IMR-90 (cell line): ENCODE data around the gene ICAM5. TPM values are rescaled to one million over a fixed set of nuclear protein-coding genes. Genes with fewer than 3 reads are reported as not detected.

ENCODE experiments used
- ATAC-seq: fragments of 200-7000 bp; cut with Tn5 transposase; 2 replicates; pipeline ENCODE4 v1.9.1; 2020; ENCODE audit warnings: low read depth, mild to moderate bottlenecking, moderate library complexity
- BruUV-seq: library from RNA; stranded (reverse); fragments of 400-500 nt; replicated peaks from 2 replicates; lab custom pipeline; 2021; lab: Mats Ljungman, UMichigan
- CTCF ChIA-PET: fragments of 300-600 bp; formaldehyde crosslinking; extraction: SDS; loops from one replicate; lab custom pipeline; 2021; ENCODE audit warnings: antibody characterized with exemption; lab: Yijun Ruan, JAX
- POLR2A ChIA-PET: fragments of 300-600 bp; sonication (Branson Sonifier 250); formaldehyde crosslinking; loops from one replicate; lab custom pipeline; 2022; ENCODE audit warnings: antibody characterized with exemption; ENCODE audit not compliant: unreplicated experiment; lab: Charles Lee
- DNase-seq: peaks from one replicate; pipeline ENCODE4 v3.0.0; 2013
- H2AFZ ChIP-seq: replicated peaks from 2 replicates; pipeline ENCODE3; 2013; ENCODE audit warnings: low read length, mild to moderate bottlenecking; ENCODE audit not compliant: poor library complexity
- H2AK5ac ChIP-seq: 2 replicates; pipeline ENCODE4 v1.6.1; 2013; ENCODE audit warnings: low read depth, low read length, inconsistent platforms
- H2AK9ac ChIP-seq: replicated peaks from 2 replicates; pipeline ENCODE3; 2013; ENCODE audit warnings: mild to moderate bottlenecking, low read depth, low read length, moderate library complexity; ENCODE audit not compliant: poor library complexity
- H2BK120ac ChIP-seq: 2 replicates; pipeline ENCODE4 v1.6.1; 2013; ENCODE audit warnings: low read depth, low read length, inconsistent platforms
- H2BK15ac ChIP-seq: 3 replicates; pipeline ENCODE4 v1.6.1; 2013; ENCODE audit warnings: low read depth, low read length, inconsistent platforms
- H2BK20ac ChIP-seq: 2 replicates; pipeline ENCODE4 v1.6.1; 2013; ENCODE audit warnings: low read depth, mild to moderate bottlenecking, inconsistent platforms, low read length, moderate library complexity
- H2BK5ac ChIP-seq: 2 replicates; pipeline ENCODE4 v1.6.1; 2013; ENCODE audit warnings: mild to moderate bottlenecking, low read depth, low read length, inconsistent platforms; ENCODE audit not compliant: poor library complexity, severe bottlenecking
- H3K14ac ChIP-seq: replicated peaks from 2 replicates; pipeline ENCODE4 v1.6.1; 2013; ENCODE audit warnings: low read depth, low read length, inconsistent platforms
- H3K18ac ChIP-seq: 2 replicates; pipeline ENCODE4 v1.6.1; 2013; ENCODE audit warnings: low read depth, low read length, control low read depth
- H3K23ac ChIP-seq: 2 replicates; pipeline ENCODE4 v1.6.1; 2013; ENCODE audit warnings: low read depth, low read length, inconsistent platforms
- H3K27ac ChIP-seq: 2 replicates; pipeline ENCODE4 v1.5.1; 2013; ENCODE audit warnings: mild to moderate bottlenecking, control low read depth, low read length; ENCODE audit not compliant: insufficient read depth
- H3K27me3 ChIP-seq: 2 replicates; pipeline ENCODE4 v1.6.1; 2013; ENCODE audit warnings: low read length; ENCODE audit not compliant: control insufficient read depth, insufficient read depth
- H3K36me3 ChIP-seq: 2 replicates; pipeline ENCODE4 v1.6.1; 2013; ENCODE audit warnings: low read length, mixed read lengths; ENCODE audit not compliant: control insufficient read depth, insufficient read depth
- H3K4ac ChIP-seq: 2 replicates; pipeline ENCODE4 v1.6.1; 2013; ENCODE audit warnings: low read depth, low read length, inconsistent platforms
- H3K4me1 ChIP-seq: 2 replicates; pipeline ENCODE4 v1.6.1; 2013; ENCODE audit warnings: low read length, mixed read lengths; ENCODE audit not compliant: control insufficient read depth, insufficient read depth
- H3K4me2 ChIP-seq: 2 replicates; pipeline ENCODE4 v1.6.1; 2013; ENCODE audit warnings: low read depth, mild to moderate bottlenecking, control low read depth, low read length, moderate library complexity
- H3K4me3 ChIP-seq: 2 replicates; pipeline ENCODE4 v1.5.1; 2013; ENCODE audit warnings: low read depth, mild to moderate bottlenecking, control low read depth, low read length, moderate library complexity; ENCODE audit not compliant: insufficient read depth
- H3K56ac ChIP-seq: 2 replicates; pipeline ENCODE4 v1.6.1; 2013; ENCODE audit warnings: low read length, inconsistent platforms; ENCODE audit not compliant: insufficient read depth; ENCODE audit errors: extremely low read depth
- H3K79me1 ChIP-seq, 2 experiments: 2 replicates each; pipeline ENCODE4 v1.6.1; 2013; ENCODE audit warnings: low read length in 2 of 2, inconsistent platforms in 1 of 2, low read depth in 1 of 2
- H3K9ac ChIP-seq: 2 replicates; pipeline ENCODE4 v1.6.1; 2013; ENCODE audit warnings: low read depth, low read length, control low read depth
- H3K9me1 ChIP-seq: 2 replicates; pipeline ENCODE4 v1.6.1; 2013; ENCODE audit warnings: low read length, inconsistent platforms; ENCODE audit not compliant: insufficient read depth
- H3K9me3 ChIP-seq: 2 replicates; pipeline ENCODE4 v1.6.1; 2013; ENCODE audit warnings: low read length; ENCODE audit not compliant: control insufficient read depth, insufficient read depth
- H4K20me1 ChIP-seq: 2 replicates; pipeline ENCODE4 v1.6.1; 2013; ENCODE audit warnings: low read length, inconsistent platforms; ENCODE audit not compliant: insufficient read depth
- H4K5ac ChIP-seq: 2 replicates; pipeline ENCODE4 v1.6.1; 2013; ENCODE audit warnings: mild to moderate bottlenecking, low read depth, low read length, control low read depth
- H4K8ac ChIP-seq, 2 experiments: 2 replicates each; pipeline ENCODE4 v1.6.1; 2013; ENCODE audit warnings: low read depth in 2 of 2, low read length in 2 of 2, control low read depth in 1 of 2, inconsistent platforms in 1 of 2
- H4K91ac ChIP-seq: 2 replicates; pipeline ENCODE4 v1.6.1; 2013; ENCODE audit warnings: low read depth, low read length, inconsistent platforms; ENCODE audit not compliant: insufficient read depth
- BHLHE40 ChIP-seq: fragments of 150-350 bp; IDR thresholded peaks from 2 replicates; pipeline ENCODE4 v1.6.1; 2016; ENCODE audit warnings: mild to moderate bottlenecking, low read depth, low read length
- CHD1 ChIP-seq: IDR thresholded peaks from 2 replicates; pipeline ENCODE4 v1.6.1; 2012; ENCODE audit warnings: low read depth, low read length, improper control_type of control experiment
- RCOR1 ChIP-seq: IDR thresholded peaks from 2 replicates; pipeline ENCODE4 v1.6.1; 2012; ENCODE audit warnings: mild to moderate bottlenecking, low read length, improper control_type of control experiment; ENCODE audit not compliant: insufficient replicate concordance
- WGBS, 2 experiments: methylation state at CpG; one replicate each; pipeline versions ENCODE4 v1.1.5 to v1.1.7; 2013; ENCODE audit warnings: missing lambda C conversion rate in 2 of 2; ENCODE audit not compliant: insufficient read length in 1 of 2; ENCODE audit errors: extremely low coverage in 2 of 2; 5-methylcytosine and 5-hydroxymethylcytosine counted together
- dilution Hi-C: fragments of 300-500 bp; cut with HindIII; formaldehyde crosslinking; loops from one replicate; pipeline ENCODE4 v1.14.3; 2018; ENCODE audit warnings: low sequenced_read_pairs; ENCODE audit not compliant: unreplicated experiment
- in situ Hi-C: fragments of 300-500 bp; cut with MboI; formaldehyde crosslinking; loops from 3 replicates; pipeline ENCODE4 v1.14.3; 2019; ENCODE audit warnings: low sequenced_read_pairs, inconsistent platforms, mixed read lengths
- intact Hi-C: fragments of 100-400 bp; cut with micrococcal nuclease; formaldehyde crosslinking; loops from 2 replicates; pipeline ENCODE4 v1.10.0; 2022
- polyA plus RNA-seq, 3 experiments: library from polyadenylated mRNA; depleted of rRNA; stranded (reverse); fragments of >200 nt; gene quantifications; 2 replicates each; pipeline ENCODE4 v1.2.3, GENCODE V29; 2012; ENCODE audit warnings: low replicate concordance in 1 of 3
- total RNA-seq: library from RNA; depleted of rRNA; stranded (reverse); fragments of >200 nt; gene quantifications from 2 replicates; pipeline ENCODE4 v1.2.3, GENCODE V29; 2012

ICAM5 gene
- total and polyA plus RNA-seq, 2 of the 4 experiments (the other 2 are of a cell fraction), result 3.0 to 23.9 TPM

DNA sequence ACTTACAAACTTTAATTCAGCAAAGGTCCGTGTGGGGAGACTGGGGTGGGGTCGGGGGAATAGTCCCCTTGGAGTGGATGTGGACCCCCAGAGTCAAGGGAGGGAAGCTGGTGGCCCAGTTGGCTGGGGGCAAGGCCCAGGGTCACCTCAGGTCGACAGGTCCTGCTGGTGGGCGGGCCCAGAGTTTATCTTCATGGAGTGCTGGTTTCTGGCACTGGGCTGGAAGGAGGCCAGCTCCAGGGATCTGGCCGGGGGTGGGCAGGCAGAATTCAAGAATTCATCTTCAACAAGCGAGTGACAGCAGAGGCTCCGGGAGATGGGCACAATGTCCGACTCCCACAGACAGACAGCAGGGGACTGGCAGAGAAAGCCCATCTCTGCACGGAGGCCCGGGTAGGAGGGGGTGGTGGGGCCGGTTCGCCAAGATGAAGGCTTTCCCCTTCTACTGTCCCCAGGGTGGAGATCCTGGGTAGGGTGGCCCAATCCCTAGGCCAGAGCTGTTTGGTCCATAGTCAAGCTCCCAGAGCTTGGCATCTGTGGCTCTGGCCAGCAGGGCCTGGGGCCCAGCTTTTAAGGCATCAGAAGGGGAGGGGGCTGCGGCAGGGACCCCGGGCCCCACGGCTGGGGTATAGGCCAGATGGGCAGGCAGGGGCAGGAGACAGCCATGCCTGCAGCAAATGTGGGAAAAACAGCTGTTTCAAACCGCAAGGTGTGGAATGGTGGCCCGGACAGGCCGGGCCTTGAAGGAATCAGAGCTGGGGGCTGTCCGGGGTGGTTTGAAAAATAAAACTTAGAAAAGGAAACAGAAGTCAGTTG lies 26.7 kb downstream of the ICAM5 start:
- CTCF ChIA-PET, result no interaction called here
- TSS peak; percentile 89 for BruUV-seq
- Histone ChIP-seq H3K27me3 (no peaks in the 10 kb centered on the region), H2AFZ (peak overlapping the region; percentile 93), H3K79me1 (peaks cover 14 to 19% of the 10 kb centered on the region in 2 experiments), H2BK5ac (no peak overlapping the region), H4K91ac (no peak overlapping the region), H2BK15ac (no peak overlapping the region), H3K9ac (peak overlapping the region; percentile 33; the same call in 1 of the 2 replicates), H3K36me3 (peaks cover 30% of the 10 kb centered on the region), H3K4me3 (no peak overlapping the region), H3K4ac (no peak overlapping the region), H3K56ac (no peak overlapping the region), H3K18ac (no peak overlapping the region), H2BK120ac (no peak overlapping the region), H4K8ac (peak overlapping the region; percentile 51 to 85; a peak in 3 of 4 replicates), H3K14ac (no peak overlapping the region), H4K5ac (no peak overlapping the region), H3K27ac (no peak overlapping the region), H3K9me3 (no peaks in the 10 kb centered on the region), H2BK20ac (no peak overlapping the region), H3K4me2 (no peak overlapping the region), H2AK9ac (peak overlapping the region; percentile 33), H2AK5ac (0 out of 2 replicates have a peak overlapping the region, but pooled peaks have one; percentile 7), H3K4me1 (no peaks in the 10 kb centered on the region), H3K23ac (no peak overlapping the region), H4K20me1 (no peaks in the 10 kb centered on the region), H3K9me1 (peaks cover 7% of the 10 kb centered on the region; the same call in 1 of the 2 replicates)
- WGBS, 2 experiments, result 55% methylated on average over 4 of the region's 19 CpGs; no CpG with 5 or more reads in 1 of the 2 experiments
- DNase-seq (no peak), ATAC-seq (no peak)
- TF ChIP-seq BHLHE40, result no peak
- no peak for TF ChIP-seq RCOR1
- no peak for TF ChIP-seq CHD1
- dilution Hi-C loops (no loop called here), in situ Hi-C loops (no loop called here), intact Hi-C loops (no loop called here)
- POLR2A ChIA-PET, result no interaction called here
